Measurements from ENCODE around the gene LNPEP. TPM values are rescaled to one million over a fixed set of nuclear protein-coding genes. Genes with fewer than 3 reads are reported as not detected.
A peak's percentile ranks its signal among the peaks of the same experiment; 100 is the strongest.

The LNPEP gene
- total RNA-seq, 4 donors from 2014 or later, result 7.2 to 40.5 (median 34.8) TPM

- no peaks in the 10 kb centered on the region for H3K4me1 ChIP-seq
- no peak overlapping the region for H3K27ac ChIP-seq
- no peaks in the 10 kb centered on the region for H3K9me3 ChIP-seq
- H3K4me3 ChIP-seq, result no peak overlapping the region
- 73% methylated on average over 3 of the region's 3 CpGs; no CpG with 5 or more reads in 1 of the 2 donors for WGBS, 2 donors (ENCODE audit: low coverage in 1 of 2)
- TF ChIP-seq POLR2AphosphoS5 (IDR thresholded peaks at IDR 0.05), result no peak
- no peak for TF ChIP-seq EP300 (IDR thresholded peaks at IDR 0.05; ENCODE audit: low read depth)
- no peak for TF ChIP-seq CTCF (IDR thresholded peaks at IDR 0.05)
- TF ChIP-seq POLR2A (IDR thresholded peaks at IDR 0.05), result no peak
- intact Hi-C loops (cut with DNase I; ENCODE audit: low total_unique reads), result no loop called here
- no peaks in the 10 kb centered on the region for H3K36me3 ChIP-seq
- no peak for DNase-seq
- no peaks in the 10 kb centered on the region for H3K27me3 ChIP-seq
- in situ Hi-C loops (cut with MboI; ENCODE audit: low pct_ligation_motif_present in 1 of 4, low pct_unique_long_range_greater_than_20kb in 1 of 4, low sequenced_read_pairs in 3 of 4), result no loop called here
These were observed 107.6 kb downstream of the LNPEP start for GRCh38 chr5:97043511-97043910.

- no peaks in the 10 kb centered on the region for H3K9me3 ChIP-seq
- H3K4me3 ChIP-seq, result no peak overlapping the region
- H3K36me3 ChIP-seq, result no peaks in the 10 kb centered on the region
- no peak overlapping the region for H3K27ac ChIP-seq
- H3K4me1 ChIP-seq, result no peaks in the 10 kb centered on the region
- H3K27me3 ChIP-seq, result no peaks in the 10 kb centered on the region
- TF ChIP-seq POLR2A (IDR thresholded peaks at IDR 0.05) (no peak), EP300 (IDR thresholded peaks at IDR 0.05; ENCODE audit: low read depth) (no peak), POLR2AphosphoS5 (IDR thresholded peaks at IDR 0.05) (no peak), CTCF (IDR thresholded peaks at IDR 0.05) (peak in 4 of 5 experiments; percentile 15 to 40 (median 26))
- intact Hi-C loops (cut with DNase I; ENCODE audit: low total_unique reads), result no loop called here
- 72% methylated on average over 2 of the region's 2 CpGs; no CpG with 5 or more reads in 1 of the 2 donors for WGBS, 2 donors (ENCODE audit: low coverage in 1 of 2)
- DNase-seq, result peak; percentile 52
- in situ Hi-C loops (cut with MboI; ENCODE audit: low pct_ligation_motif_present in 1 of 4, low pct_unique_long_range_greater_than_20kb in 1 of 4, low sequenced_read_pairs in 3 of 4), result no loop called here
These were observed 108.2 kb downstream of the LNPEP start for GRCh38 chr5:97044052-97044451.

GRCh38 chr5:97046270-97046982, 110.5 kb downstream of the LNPEP start:
- intact Hi-C loops (cut with DNase I; ENCODE audit: low total_unique reads), result no loop called here
- H3K4me1 ChIP-seq, result no peaks in the 10 kb centered on the region
- H3K9me3 ChIP-seq, result no peaks in the 10 kb centered on the region
- WGBS, 2 donors (ENCODE audit: low coverage in 1 of 2), result 80 to 92% methylated on average over 5 to 7 of the region's 7 CpGs
- in situ Hi-C loops (cut with MboI; ENCODE audit: low pct_ligation_motif_present in 1 of 4, low pct_unique_long_range_greater_than_20kb in 1 of 4, low sequenced_read_pairs in 3 of 4), result no loop called here
- no peak overlapping the region for H3K4me3 ChIP-seq
- H3K36me3 ChIP-seq, result no peaks in the 10 kb centered on the region
- no peak for TF ChIP-seq POLR2A (IDR thresholded peaks at IDR 0.05)
- TF ChIP-seq EP300 (IDR thresholded peaks at IDR 0.05; ENCODE audit: low read depth), result no peak
- TF ChIP-seq CTCF (IDR thresholded peaks at IDR 0.05), result no peak
- no peak for TF ChIP-seq POLR2AphosphoS5 (IDR thresholded peaks at IDR 0.05)
- no peak for DNase-seq
- H3K27ac ChIP-seq, result no peak overlapping the region
- H3K27me3 ChIP-seq, result no peaks in the 10 kb centered on the region

- no peak overlapping the region for H3K27ac ChIP-seq
- 91% methylated on average over 1 of the region's 1 CpG; no CpG with 5 or more reads in 1 of the 2 donors for WGBS, 2 donors (ENCODE audit: low coverage in 1 of 2)
- no peak overlapping the region for H3K4me3 ChIP-seq
- H3K9me3 ChIP-seq, result no peaks in the 10 kb centered on the region
- H3K36me3 ChIP-seq, result no peaks in the 10 kb centered on the region
- no peaks in the 10 kb centered on the region for H3K27me3 ChIP-seq
- no peak for TF ChIP-seq CTCF (IDR thresholded peaks at IDR 0.05)
- TF ChIP-seq EP300 (IDR thresholded peaks at IDR 0.05; ENCODE audit: low read depth), result no peak
- no peak for TF ChIP-seq POLR2AphosphoS5 (IDR thresholded peaks at IDR 0.05)
- no peak for TF ChIP-seq POLR2A (IDR thresholded peaks at IDR 0.05)
- in situ Hi-C loops (cut with MboI; ENCODE audit: low pct_ligation_motif_present in 1 of 4, low pct_unique_long_range_greater_than_20kb in 1 of 4, low sequenced_read_pairs in 3 of 4), result no loop called here
- H3K4me1 ChIP-seq, result no peaks in the 10 kb centered on the region
- DNase-seq, result no peak
- intact Hi-C loops (cut with DNase I; ENCODE audit: low total_unique reads), result no loop called here
These were observed 111.2 kb downstream of the LNPEP start for GRCh38 chr5:97047076-97047475.
